ENCODE data around the gene MYCN.
"Not testable (repeated sequence)": the region's sequence is repeated elsewhere in the genome, so short reads cannot be mapped to it uniquely, and the experiment has no call there.

Gene MYCN

DNA sequence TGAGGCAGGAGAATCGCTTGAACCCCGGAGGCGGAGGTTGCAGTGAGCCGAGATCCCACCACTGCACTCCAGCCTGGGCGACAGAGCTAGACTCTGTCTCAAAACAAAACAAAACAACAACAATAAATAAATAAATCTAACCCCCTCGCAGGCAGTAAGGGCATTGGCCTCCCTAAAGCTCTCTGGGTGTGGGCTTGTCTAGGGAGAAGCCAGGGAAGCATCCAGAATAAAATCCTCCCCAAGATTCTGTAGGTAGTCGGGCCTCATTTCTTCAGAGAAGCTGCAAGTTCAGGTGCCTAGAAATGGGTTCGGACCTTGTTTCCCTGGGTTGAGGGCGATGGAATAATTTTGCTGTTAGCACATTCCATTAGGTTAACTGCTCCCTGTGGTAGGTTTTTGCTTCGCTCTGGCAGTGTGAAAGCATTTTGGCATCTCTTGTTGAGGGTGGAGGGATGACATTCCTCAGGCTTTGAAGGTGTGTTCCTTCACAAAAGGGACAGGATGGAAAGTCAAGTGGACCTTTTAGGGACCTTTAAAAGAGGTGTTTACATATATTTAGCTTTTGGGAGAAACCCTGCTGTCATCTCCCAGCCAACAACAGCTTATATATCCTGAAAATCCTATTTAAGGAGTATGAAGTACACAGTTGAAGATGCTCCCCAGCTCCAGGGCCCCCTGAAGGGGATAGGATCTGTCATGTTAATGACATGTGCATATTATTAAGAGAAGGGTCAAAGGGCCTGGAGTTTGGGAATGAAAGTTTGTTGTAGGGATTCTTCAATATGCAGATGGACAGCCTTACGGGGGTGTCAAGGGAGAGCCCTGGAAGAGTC lies 17.7 kb downstream of the MYCN start:
- no peak for DNase-seq (ENCODE audit: low read depth)

GRCh38 chr2:15959331-15960153 lies 19.2 kb downstream of the MYCN start:
- no peak for DNase-seq (ENCODE audit: low read depth)

DNA sequence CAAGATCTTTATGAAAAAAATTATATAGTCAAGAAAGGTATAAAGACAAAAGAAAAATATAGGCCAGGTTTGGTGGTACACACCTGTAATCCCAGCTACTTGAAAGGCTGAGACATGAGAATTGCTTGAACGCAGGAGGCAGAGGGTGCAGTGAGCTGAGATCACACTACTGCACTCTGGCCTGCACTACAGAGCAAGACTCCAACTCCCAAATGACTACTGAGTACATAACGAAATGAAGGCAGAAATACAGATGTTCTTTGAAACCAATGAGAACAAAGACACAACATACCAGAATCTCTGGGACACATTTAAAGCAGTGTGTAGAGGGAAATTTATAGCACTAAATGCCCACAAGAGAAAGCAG lies 19.8 kb downstream of the MYCN start:
- not testable (repeated sequence) for DNase-seq (ENCODE audit: low read depth)

DNA sequence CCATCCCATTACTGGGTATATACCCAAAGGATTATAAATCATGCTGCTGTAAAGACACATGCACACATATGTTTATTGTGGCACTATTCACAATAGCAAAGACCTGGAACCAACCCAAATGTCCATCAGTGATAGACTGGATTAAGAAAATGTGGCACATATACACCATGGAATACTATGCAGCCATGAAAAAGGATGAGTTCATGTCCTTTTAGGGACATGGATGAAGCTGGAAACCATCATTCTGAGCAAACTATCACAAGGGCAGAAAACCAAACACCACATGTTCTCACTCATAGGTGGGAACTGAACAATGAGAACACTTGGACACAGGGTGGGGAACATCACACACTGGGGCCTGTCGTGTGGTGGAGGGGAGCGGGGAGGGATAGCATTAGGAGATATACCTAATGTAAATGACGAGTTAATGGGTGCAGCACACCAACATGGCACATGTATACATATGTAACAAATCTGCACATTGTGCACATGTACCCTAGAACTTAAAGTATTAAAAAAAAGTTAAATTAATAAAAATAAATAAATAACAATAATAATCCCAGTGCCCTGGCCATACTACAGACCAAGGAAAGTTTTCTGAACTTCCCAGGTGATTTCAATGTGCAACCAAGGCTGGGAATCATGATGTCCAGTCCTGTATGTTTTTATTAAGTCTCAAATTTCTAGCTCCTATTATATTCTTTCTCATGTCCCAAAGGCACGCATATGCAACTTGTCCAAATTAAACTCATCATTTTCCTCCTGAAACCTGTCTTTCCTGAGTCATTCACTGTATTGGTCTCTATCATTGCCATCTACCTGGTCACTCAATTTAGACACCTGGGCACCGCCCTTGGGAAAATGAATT lies 23.0 kb downstream of the MYCN start:
- not testable (repeated sequence) for DNase-seq (ENCODE audit: low read depth)

- no peak for DNase-seq (ENCODE audit: low read depth)
These were observed 23.8 kb downstream of the MYCN start for GRCh38 chr2:15963977-15964670.

DNA sequence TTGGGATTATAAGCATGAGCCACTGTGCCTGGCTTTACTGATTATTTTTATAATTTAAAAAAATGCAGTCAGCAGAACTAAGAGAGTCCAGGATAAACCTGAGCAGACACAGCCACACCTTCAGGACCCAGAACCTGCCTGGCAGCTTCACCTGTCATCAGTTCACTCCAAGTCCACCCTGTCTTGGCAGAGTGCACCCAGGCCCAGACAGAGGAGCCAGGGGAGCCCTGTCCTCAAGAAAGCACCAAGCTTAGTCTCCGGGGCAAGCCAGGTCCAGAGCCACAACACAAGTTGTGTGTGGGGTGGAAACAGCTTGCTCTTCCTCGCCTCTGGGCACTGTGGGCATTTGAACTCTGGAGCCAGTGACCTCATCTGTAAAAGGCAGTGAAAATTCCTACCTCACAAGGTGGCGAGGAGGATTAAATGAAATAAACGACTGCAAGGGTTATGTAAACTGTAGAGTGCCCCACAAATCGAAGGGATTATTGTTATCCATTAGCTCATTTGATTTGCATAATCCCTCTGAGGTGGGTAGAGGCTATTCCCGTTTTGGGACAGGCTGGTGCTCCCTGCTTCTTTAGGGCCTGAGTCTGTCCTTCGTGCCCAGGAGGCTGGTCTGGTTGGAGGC lies 24.7 kb downstream of the MYCN start:
- no peak for DNase-seq (ENCODE audit: low read depth)

DNA sequence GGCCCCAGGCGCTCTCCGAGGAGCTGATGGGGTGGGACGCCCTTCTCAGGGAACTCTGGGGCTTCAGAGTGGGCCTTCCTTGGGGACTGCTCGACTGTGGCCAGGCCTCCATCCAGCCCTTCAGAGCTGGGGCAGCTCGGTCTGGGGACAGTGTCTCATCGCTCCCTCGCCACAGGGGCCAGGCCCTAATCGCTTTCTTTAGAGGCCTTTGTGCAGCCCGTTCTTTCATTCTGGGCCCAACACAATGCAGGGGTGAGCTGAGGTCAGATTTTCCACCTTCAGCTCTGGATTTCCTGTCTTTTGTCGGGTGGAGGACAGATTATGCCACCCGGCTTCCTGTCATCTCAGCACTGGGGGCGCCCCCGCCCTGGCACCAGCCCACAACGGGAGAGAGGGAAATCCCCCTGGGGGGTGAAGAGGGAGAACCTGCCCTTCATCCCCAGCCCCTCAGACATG lies 25.2 kb downstream of the MYCN start:
- no peak for DNase-seq (ENCODE audit: low read depth)

DNA sequence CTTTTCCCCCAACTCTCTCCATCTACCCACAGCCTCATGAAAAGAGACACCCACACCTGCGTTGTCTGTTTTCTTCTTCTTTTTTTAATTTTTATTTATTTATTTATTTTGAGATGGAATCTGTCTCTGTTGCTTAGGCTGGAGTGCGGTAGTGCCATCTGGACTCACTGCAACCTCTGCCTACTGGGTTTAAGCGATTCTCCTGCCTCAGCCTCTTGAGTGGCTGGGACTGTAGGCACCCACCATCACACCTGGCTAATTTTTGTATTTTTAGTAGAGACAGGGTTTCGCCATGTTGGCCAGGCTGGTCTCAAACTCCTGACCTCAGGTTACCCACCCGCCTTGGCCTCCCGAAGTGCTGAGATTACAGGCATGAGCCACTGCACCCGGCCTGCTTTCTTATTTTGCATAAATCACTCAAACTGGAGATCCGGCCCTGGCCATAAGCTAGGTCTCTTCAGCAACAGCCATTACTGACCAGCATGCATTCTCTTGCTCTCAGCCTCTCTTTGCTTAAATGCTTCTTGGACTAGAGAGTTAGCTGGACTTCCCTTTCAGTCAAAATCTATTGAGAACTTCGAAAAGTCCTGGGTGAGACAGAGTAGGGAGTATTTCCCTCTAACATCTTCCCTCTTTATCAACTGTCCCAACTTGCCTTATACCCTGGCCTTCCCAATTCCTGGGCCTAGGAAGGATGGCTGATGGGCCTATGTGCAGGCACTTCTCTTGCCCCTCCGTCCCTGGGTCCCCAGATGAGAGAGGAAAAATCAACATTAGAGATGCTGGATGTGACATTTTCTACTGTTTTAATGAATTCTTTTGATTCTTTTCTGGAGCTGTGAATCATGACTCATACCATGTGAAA lies 27.3 kb downstream of the MYCN start:
- no peak for DNase-seq (ENCODE audit: low read depth)

DNA sequence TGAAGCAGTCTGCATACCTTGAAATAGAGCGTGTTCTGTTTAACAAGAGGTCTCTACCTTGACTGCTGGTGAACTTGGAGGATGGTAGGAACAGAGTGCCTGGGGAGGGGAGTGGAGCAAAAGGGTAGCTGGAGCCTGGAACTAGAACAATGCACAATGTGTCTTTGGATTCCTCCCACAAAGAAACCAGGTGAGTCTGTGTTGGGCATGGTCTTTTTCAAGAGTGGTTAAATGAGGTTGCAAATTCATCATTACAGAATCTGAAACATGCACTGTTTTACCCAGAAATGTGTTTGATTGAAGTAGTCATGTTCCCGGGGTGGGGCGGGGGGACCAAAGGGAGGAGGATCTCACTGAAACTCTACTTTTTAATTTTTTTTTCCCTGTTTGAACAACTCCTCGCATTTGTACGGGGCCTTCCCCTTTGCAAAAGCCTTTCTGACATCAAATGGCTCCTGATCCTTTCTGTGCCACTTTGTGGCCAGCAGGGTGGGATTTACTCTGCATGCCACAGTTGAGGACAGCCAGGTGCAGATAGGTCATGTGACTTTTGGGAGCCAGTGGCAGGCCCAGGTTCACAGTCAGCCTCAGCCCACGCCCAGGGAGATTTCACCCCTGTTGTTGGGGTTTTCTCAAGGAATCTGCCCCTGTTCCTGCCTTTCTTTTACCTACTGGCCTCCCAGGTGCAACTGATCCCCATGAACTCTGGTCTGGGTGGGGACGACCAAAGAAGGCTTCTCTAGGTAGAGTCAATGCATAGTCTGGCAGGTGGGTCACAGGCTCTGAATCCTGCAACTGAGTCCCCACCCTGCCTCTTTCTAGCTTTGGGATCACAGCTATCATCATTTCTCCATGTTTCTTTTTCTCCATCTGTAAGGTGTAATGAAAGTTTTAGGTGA lies 28.2 kb downstream of the MYCN start:
- no peak for DNase-seq (ENCODE audit: low read depth)

GRCh38 chr2:15969214-15969613 lies 28.9 kb downstream of the MYCN start:
- no peak for DNase-seq (ENCODE audit: low read depth)

- no peak for DNase-seq (ENCODE audit: low read depth)
These were observed 30.4 kb downstream of the MYCN start for GRCh38 chr2:15970701-15971100.

- no peak for DNase-seq (ENCODE audit: low read depth)
These were observed 31.0 kb downstream of the MYCN start for GRCh38 chr2:15971351-15971750.

DNA sequence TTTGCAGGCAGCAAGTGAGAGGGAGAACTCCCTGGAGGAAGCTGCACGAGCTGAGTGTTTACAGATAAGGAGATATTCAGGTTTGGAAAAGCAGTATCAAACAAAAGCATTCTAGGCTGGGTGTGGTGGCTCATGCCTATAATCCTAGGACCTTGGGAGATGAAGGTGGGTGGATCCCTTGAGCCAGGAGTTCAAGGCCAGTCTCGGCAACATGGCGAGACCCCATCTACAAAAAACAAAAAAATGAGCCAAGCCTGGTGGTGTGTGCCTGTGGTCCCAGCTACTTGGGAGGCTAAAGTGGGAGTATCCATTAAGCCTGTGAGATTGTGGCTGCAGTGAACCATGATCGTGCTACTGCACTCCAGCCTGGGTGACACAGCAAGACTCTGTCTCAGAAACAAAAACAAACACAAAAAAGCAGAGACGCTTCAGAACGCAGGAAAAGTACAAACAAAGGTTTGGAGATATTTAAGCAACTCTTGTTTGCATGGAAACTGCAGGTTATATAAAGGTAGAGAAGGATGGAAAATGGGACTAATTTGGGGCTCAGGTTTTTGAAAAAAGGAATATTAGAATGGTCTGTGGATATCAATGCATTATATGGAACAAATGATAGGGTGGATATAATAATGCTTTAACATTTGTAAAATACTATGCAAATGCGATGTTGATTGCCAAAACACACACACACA lies 31.6 kb downstream of the MYCN start:
- no peak for DNase-seq (ENCODE audit: low read depth)

GRCh38 chr2:15973481-15974401 lies 33.4 kb downstream of the MYCN start:
- DNase-seq (ENCODE audit: low read depth): no peak

GRCh38 chr2:15974565-15975260 lies 34.4 kb downstream of the MYCN start:
- no peak for DNase-seq (ENCODE audit: low read depth)

DNA sequence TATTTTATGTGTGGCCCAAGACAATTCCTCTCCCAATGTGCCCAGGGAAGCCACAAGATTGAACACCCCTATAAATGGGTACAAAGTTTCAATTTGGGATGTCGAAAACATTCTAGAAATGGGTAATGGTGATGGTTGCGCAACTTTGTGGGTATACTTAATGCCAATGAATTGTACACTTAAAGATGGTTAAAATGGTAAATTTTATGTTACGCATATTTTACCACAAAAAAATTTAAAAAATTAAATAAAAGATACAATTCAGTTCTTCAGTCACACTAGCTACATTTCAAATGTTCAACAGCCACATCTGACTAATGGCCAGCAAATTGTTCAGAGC lies 34.9 kb downstream of the MYCN start:
- DNase-seq (ENCODE audit: low read depth): no peak

DNA sequence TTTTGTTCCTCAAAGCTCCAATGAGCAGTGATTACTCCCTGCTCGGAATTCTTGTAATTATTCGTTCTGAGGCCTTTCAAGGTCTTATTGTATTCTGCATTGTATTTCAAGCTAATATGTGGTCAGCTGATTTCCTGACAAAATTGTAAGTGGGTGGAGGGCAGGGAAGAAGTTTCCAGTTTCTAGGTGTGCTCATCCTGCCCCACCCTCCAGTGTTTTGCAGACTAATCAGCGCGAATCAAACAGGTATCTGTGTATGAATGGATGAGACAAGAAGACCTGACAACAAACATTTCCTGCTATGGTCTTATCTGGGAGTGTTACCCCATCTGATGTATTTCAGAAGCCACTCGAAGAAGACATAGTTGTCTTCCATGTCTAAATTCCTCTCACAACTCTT lies 35.3 kb downstream of the MYCN start:
- no peak for DNase-seq (ENCODE audit: low read depth)

Measured in activated gamma-delta T cell treated with anti-CD3 and anti-CD28 coated beads, Interleukin-2, amount 50 U/mL, for 16 hours (primary cell).